GM12864 (cell line): ENCODE measurements around the gene ST14.

Experiments used
- DNase-seq: peaks from one replicate; pipeline ENCODE4 v3.0.0-alpha.2; 2011; ENCODE audit warnings: low read depth
- H3K4me3 ChIP-seq: 2 replicates; pipeline ENCODE4 v1.5.1; 2011; ENCODE audit warnings: mild to moderate bottlenecking, low read depth, low read length, control low read depth
- CTCF ChIP-seq: IDR thresholded peaks from 2 replicates; pipeline ENCODE4 v1.5.1; 2011; ENCODE audit warnings: low read depth, mild to moderate bottlenecking, moderate library complexity, low read length, control low read depth, inconsistent platforms; ENCODE audit errors: missing control alignments

ST14 gene

DNA sequence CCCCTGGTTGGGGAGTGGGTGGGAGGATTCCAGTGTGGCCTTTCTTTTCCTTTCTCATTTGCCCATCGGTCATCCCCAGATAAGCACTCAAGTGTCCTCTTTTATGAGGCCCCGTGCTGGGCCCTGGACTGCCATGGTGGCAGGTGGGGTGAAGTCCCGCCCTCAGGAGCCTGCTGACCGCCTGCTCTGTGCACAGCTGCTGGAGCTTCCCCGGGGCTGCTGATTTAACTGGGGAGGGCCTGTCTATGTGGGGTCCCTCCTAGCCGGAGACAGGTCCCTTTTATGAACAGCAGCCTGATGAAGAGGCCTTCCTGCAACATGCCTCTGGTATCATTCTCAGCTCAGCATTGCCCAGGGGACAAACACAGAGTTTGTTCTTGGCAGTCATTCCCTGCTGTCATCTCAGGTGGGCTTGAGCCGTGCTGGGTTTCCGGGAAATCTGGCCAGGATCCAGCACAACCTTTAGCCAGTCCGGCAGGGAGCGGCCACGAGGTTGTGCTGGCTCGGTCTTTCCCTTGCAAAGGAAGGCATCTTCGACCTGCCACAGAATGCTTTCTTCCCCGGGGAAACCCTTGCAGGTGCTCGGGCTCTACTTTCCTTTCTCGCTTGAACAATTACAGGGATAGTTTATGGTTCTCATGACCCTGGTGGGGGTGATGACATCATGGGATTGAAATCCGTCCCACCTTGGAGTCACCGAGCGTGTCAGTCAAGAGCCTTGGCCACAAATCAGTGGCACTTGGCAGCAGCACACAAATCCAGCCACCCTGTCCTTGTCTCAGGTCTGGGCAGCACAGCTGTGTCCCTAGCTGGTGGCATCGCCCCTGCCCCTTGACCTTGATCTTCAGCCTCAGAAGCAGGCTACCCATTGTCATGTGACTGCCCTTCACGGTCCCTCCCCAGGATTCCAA is 20.1 kb downstream of the ST14 start:
- DNase-seq: no peak
- TF ChIP-seq CTCF: no peak
- no peak overlapping the region for H3K4me3 ChIP-seq

DNA sequence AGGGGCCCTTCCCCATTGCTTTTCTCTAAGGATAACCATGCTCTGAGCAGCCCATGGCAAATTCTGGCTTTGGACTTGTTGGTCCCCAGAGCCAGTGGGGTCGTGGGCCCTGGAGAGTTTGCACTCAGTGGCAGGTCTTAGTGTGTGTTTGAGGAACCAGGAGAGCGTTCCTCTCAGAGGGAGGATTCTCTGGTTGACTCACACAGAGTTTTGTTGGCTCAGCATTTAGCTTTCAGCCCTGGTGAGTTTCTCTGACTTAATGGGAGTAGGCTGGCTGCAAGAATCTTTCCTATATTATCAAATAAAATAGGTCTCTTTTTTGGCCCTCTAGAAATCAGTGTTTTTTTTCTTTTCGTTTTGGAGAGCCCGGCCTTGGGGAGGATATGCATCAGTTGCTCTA is 20.9 kb downstream of the ST14 start:
- no peak for DNase-seq
- no peak overlapping the region for H3K4me3 ChIP-seq
- no peak for TF ChIP-seq CTCF

GRCh38 chr11:130180896-130181294 is 21.3 kb downstream of the ST14 start:
- H3K4me3 ChIP-seq: no peak overlapping the region
- TF ChIP-seq CTCF: no peak

GRCh38 chr11:130181295-130182272 is 22.0 kb downstream of the ST14 start:
- DNase-seq: no peak
- H3K4me3 ChIP-seq: no peak overlapping the region
- no peak for TF ChIP-seq CTCF

More at GRCh38 chr11:130180896-130181294, 21.3 kb downstream of the ST14 start:
- no peak for DNase-seq

GRCh38 chr11:130183878-130184610 is 24.5 kb downstream of the ST14 start:
- DNase-seq: no peak
- H3K4me3 ChIP-seq: no peak overlapping the region
- no peak for TF ChIP-seq CTCF

DNA sequence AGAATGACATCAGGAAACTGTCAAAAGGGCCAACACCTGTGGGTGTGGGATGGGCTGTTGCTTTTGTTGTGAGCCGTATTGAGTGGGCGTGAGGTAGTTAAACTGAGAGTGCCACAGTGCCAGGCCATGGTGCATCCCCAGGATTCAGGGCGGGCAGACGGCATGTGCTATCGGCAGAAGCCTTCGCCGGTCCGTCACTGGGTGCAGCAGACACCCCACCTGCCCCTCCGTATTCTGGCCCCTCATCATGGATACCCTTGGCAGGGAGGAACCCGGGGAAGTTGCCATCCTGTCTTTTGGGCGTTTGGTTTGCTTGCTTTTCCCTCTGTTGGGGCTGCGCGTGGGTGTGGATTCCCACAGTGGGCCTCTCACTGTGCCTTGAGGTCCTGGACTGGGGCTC is 27.5 kb downstream of the ST14 start:
- no peak overlapping the region for H3K4me3 ChIP-seq
- no peak for TF ChIP-seq CTCF
- no peak for DNase-seq
